HG03571 (cell line): ENCODE results near the gene PCDHGA1.
A peak's percentile ranks its signal among the peaks of the same experiment; 100 is the strongest.
"Not testable (repeated sequence)": the region's sequence is repeated elsewhere in the genome, so short reads cannot be mapped to it uniquely, and the experiment has no call there.

ENCODE experiments used
- ATAC-seq: cut with Tn5 transposase; IDR thresholded peaks from one replicate; pipeline ENCODE4 v1.9.1; 2021; ENCODE audit not compliant: unreplicated experiment

PCDHGA1 gene

GRCh38 chr5:141382469-141383294 lies 52.4 kb downstream of the PCDHGA1 start, which contains the start of gene PCDHGA7:
PCDHGA7 (plus strand) TSS chr5:141382742; CDS start chr5:141382900, 158 bp downstream.
- ATAC-seq: no peak

DNA sequence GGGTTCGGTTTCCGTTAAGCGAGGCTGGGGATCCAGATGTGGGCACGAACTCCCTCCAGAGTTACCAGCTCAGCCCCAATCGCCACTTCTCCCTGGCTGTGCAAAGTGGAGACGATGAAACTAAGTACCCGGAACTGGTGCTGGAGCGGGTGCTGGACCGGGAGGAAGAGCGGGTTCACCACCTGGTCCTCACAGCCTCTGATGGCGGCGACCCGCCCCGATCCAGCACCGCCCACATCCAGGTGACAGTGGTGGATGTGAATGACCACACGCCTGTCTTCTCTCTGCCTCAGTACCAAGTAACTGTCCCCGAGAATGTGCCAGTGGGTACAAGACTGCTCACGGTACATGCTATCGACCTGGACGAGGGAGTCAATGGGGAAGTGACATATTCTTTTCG lies 53.0 kb downstream of the PCDHGA1 start:
- no peak for ATAC-seq

- no peak for ATAC-seq
Observed at GRCh38 chr5:141384471-141385267, 54.4 kb downstream of the PCDHGA1 start.

GRCh38 chr5:141387557-141388311 lies 57.4 kb downstream of the PCDHGA1 start, which contains the start of gene PCDHGB4:
PCDHGB4 (plus strand) TSS chr5:141387698; CDS start chr5:141387885, 187 bp downstream.
- ATAC-seq: not testable (repeated sequence)

DNA sequence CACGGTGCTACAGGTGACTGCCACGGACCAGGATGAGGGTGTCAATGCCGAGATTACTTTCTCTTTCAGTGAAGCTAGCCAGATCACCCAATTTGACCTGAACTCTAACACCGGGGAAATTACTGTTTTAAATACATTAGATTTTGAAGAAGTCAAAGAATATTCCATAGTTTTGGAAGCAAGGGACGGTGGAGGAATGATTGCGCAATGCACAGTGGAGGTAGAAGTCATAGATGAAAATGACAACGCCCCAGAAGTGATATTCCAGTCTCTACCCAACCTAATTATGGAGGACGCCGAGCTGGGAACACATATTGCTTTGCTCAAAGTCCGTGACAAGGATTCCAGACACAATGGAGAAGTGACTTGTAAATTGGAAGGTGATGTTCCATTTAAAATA lies 58.3 kb downstream of the PCDHGA1 start:
- ATAC-seq: no peak

DNA sequence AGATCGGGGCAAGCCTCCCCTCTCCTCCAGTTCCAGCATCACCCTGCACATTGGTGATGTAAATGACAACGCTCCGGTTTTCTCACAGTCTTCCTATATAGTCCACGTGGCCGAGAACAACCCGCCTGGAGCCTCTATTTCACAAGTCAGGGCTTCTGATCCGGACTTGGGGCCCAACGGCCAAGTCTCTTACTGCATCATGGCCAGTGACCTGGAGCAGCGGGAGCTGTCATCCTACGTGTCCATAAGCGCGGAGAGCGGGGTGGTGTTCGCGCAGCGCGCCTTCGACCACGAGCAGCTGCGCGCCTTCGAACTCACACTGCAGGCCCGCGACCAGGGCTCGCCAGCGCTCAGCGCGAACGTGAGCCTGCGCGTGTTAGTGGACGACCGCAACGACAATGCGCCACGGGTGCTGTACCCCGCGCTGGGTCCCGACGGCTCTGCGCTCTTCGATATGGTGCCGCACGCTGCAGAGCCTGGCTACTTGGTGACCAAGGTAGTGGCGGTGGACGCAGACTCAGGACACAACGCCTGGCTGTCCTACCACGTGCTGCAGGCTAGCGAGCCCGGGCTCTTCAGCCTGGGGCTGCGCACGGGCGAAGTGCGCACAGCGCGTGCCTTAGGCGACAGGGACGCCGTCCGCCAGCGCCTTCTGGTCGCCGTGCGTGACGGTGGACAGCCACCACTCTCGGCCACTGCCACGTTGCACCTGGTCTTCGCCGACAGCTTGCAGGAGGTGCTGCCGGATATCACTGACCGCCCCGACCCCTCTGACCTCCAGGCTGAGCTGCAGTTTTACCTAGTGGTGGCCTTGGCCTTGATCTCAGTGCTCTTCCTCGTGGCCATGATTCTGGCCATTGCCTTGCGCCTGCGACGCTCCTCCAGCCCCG lies 59.1 kb downstream of the PCDHGA1 start:
- no peak for ATAC-seq

- ATAC-seq: no peak
Observed at GRCh38 chr5:141392429-141393198, 62.3 kb downstream of the PCDHGA1 start, which contains the start of gene PCDHGA8. PCDHGA8 (plus strand) TSS chr5:141392633; CDS start chr5:141392814, 181 bp downstream.

DNA sequence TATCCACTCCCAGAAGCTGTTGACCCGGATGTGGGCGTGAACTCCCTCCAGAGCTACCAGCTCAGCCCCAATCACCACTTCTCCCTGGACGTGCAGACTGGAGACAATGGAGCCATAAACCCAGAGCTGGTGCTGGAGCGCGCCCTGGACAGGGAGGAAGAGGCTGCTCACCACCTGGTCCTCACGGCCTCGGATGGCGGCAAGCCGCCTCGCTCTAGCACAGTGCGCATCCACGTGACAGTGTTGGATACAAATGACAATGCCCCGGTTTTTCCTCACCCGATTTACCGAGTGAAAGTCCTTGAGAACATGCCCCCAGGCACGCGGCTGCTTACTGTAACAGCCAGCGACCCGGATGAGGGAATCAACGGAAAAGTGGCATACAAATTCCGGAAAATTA lies 63.0 kb downstream of the PCDHGA1 start:
- no peak for ATAC-seq

DNA sequence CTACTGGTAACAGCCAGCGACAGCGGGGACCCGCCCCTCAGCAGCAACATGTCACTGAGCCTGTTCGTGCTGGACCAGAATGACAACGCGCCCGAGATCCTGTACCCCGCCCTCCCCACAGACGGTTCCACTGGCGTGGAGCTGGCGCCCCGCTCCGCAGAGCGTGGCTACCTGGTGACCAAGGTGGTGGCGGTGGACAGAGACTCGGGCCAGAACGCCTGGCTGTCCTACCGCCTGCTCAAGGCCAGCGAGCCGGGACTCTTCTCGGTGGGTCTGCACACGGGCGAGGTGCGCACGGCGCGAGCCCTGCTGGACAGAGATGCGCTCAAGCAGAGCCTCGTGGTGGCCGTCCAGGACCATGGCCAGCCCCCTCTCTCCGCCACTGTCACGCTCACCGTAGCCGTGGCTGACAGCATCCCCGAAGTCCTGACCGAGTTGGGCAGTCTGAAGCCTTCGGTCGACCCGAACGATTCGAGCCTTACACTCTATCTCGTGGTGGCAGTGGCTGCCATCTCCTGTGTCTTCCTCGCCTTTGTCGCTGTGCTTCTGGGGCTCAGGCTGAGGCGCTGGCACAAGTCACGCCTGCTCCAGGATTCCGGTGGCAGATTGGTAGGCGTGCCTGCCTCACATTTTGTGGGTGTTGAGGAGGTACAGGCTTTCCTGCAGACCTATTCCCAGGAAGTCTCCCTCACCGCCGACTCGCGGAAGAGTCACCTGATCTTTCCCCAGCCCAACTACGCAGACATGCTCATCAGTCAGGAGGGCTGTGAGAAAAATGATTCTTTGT lies 64.3 kb downstream of the PCDHGA1 start:
- ATAC-seq: not testable (repeated sequence)

DNA sequence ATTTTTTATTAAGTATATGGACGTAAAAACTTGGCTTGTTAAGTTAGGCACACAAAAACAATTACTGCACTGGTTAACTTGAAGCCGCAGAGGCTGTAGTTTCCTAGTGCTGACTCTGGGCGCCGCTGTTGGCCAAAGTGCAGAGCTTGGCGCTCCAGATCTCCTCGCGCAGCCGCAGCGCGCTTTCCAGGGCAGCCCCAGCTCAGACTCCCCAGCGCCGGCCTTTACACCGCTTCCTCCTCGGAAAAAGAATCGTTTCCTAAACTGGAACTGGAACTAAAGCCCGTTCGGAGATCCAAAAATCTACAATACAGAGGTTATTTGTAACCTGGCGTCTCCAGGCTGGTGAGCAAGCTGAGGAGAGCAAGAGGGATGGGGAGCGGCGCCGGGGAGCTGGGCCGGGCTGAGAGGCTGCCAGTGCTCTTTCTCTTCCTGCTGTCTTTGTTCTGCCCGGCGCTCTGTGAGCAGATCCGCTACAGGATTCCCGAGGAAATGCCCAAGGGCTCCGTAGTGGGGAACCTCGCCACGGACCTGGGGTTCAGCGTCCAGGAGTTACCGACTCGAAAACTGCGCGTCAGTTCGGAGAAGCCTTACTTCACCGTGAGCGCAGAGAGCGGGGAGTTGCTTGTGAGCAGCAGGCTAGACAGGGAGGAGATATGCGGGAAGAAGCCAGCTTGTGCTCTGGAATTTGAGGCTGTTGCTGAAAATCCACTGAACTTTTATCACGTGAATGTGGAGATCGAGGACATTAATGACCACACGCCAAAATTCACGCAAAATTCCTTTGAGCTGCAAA lies 67.6 kb downstream of the PCDHGA1 start, which contains the start of gene PCDHGB5:
TSS of gene PCDHGB5 (plus strand) at position 192 of the 796 bp plus-strand sequence. CDS start at position 373, 181 bp downstream.
- peak; percentile 88 for ATAC-seq

GRCh38 chr5:141398608-141399007 lies 68.3 kb downstream of the PCDHGA1 start:
- ATAC-seq: no peak

DNA sequence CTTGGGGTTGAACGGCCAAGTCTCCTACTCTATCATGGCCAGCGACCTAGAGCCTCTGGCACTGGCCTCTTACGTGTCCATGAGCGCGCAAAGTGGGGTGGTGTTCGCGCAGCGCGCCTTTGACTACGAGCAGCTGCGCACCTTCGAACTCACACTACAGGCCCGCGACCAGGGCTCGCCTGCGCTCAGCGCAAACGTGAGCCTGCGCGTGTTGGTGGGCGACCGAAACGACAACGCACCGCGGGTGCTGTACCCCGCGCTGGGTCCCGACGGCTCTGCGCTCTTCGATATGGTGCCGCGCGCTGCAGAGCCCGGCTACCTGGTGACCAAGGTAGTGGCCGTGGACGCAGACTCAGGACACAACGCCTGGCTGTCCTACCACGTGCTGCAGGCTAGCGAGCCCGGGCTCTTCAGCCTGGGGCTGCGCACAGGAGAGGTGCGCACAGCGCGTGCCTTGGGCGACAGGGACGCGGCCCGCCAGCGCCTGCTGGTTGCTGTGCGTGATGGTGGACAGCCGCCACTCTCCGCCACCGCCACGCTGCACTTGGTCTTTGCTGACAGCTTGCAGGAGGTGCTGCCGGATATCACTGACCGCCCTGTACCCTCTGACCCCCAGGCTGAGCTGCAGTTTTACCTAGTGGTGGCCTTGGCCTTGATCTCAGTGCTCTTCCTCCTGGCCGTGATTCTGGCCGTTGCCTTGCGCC lies 69.4 kb downstream of the PCDHGA1 start:
- ATAC-seq: no peak

DNA sequence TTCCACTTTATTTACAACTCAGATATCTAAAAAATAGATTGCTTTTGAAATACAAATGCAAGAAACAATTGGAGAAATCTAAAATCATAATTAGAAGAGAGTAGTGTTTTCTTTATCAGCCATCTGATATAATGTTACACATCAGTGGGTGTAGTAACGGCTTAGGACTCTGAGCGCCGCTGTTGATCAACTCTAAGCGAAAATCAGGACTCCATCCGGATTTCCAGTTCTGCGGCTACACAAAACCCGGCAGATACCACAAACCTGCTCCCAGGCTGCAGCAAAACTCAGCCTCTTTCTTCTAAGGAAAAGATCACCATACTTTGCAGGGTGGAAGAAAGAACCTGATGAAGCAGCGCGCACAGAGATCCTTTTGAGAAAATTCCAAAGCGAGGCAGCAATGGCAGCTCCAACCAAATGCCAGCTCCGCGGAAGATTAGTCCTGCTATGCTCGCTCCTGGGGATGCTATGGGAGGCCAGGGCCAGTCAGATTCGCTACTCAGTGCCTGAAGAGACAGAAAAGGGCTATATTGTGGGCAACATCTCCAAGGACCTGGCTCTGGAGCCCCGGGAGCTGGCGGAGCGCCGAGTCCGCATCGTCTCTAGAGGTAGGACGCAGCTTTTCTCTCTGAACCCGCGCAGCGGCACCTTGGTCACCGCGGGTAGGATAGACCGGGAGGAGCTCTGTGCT lies 72.4 kb downstream of the PCDHGA1 start, which contains the start of gene PCDHGA9:
TSS of gene PCDHGA9 (plus strand) at position 226 of the 691 bp plus-strand sequence. CDS start at position 401, 175 bp downstream.
- no peak for ATAC-seq

DNA sequence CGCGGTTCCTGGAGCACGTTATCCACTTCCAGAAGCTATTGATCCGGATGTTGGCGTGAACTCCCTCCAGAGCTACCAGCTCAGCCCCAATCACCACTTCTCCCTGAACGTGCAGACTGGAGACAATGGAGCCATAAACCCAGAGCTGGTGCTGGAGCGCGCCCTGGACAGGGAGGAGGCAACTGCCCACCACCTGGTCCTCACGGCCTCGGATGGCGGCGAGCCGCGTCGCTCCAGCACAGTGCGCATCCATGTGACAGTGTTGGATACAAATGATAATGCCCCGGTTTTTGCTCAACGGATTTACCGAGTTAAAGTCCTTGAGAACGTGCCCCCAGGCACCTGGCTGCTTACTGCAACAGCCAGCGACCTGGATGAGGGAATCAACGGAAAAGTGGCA lies 73.1 kb downstream of the PCDHGA1 start:
- ATAC-seq: no peak

DNA sequence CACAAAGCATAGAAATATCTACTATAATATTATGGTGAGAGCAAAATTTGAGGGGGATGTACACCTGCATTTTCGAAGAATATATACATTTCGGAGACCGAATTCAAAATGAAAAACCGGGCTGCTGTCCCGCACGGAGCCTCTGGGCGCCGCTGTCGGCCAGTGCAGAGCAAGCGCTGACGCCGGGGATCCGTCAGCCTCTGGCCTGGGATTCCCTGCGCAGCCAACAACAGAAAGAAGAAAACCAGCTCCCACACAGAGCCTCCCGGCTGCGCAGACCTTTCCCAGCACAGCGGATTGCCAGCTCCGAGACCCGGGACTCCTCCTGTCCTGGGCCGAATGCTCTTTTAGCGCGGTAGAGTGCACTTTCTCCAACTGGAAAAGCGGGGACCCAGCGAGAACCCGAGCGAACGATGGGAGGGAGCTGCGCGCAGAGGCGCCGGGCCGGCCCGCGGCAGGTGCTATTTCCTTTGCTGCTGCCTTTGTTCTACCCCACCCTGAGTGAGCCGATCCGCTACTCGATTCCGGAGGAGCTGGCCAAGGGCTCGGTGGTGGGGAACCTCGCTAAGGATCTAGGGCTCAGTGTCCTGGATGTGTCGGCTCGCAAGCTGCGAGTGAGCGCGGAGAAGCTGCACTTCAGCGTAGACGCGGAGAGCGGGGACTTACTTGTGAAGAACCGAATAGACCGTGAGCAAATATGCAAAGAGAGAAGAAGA lies 77.6 kb downstream of the PCDHGA1 start, which contains the start of gene PCDHGB6:
TSS of gene PCDHGB6 (plus strand) at position 232 of the 716 bp plus-strand sequence. CDS start at position 414, 182 bp downstream.
- not testable (repeated sequence) for ATAC-seq
